ENCODE results near the gene SLC7A14. TPM values are rescaled to one million over a fixed set of nuclear protein-coding genes. Genes with fewer than 3 reads are reported as not detected.

Gene SLC7A14
- total and polyA plus RNA-seq, 2 of the 13 experiments (the other 11 are each of a cell fraction or from before 2014, with no cell fraction given): not detected

GRCh38 chr3:170584585-170585007 lies 1.3 kb downstream of the SLC7A14 start:
- no peak overlapping the region for H3K27ac ChIP-seq (ENCODE audit: extremely low read length, insufficient read depth, low read length)
- ATAC-seq (peak; percentile 97), DNase-seq (ENCODE audit: low spot score) (peak; percentile 37), FAIRE-seq (no peak)
- intact Hi-C loops (cut with micrococcal nuclease; ENCODE audit: unreplicated experiment): no loop called here
- no peak overlapping the region for H3K9ac ChIP-seq (ENCODE audit: insufficient read depth, low read depth, low read length)
- no peaks in the 10 kb centered on the region for H3K9me3 ChIP-seq (ENCODE audit: low read length)
- H3K4me2 ChIP-seq (ENCODE audit: low read depth, low read length): no peak overlapping the region
- POLR2A ChIA-PET: no interaction called here
- CTCF ChIA-PET (ENCODE audit: low intra/inter-chr PET ratio, low total read pairs): no interaction called here
- in situ Hi-C loops (cut with HindIII; ENCODE audit: extremely low pct_ligation_motif_present, low pct_unique_long_range_greater_than_20kb): no loop called here
- H3K4me1 ChIP-seq (ENCODE audit: insufficient read depth, low read length): no peaks in the 10 kb centered on the region
- no peaks in the 10 kb centered on the region for H3K79me2 ChIP-seq (ENCODE audit: insufficient read depth, low read length)
- H3K36me3 ChIP-seq (replicated peaks in 1 of 2; ENCODE audit: control insufficient read depth in 1 of 2, insufficient read depth in 2 of 2, low read length in 2 of 2): no peaks in the 10 kb centered on the region
- no peak overlapping the region for H3K4me3 ChIP-seq (replicated peaks in 1 of 3; ENCODE audit: insufficient read depth in 1 of 3, low read depth in 2 of 3, low read length in 3 of 3)
- H2AFZ ChIP-seq (ENCODE audit: low read length): no peak overlapping the region
- BruUV-seq (replicated peaks): no TSS peak
- H3K27me3 ChIP-seq (ENCODE audit: control insufficient read depth in 1 of 2, insufficient read depth in 2 of 2, low read length in 2 of 2): 0 out of 5 replicates have a peak, but pooled peaks cover 0 to 3% of the 10 kb centered on the region in 2 experiments
- 20% methylated on average over 7 of the region's 20 CpGs for WGBS (ENCODE audit: low lambda C conversion rate)
- no peaks in the 10 kb centered on the region for H4K20me1 ChIP-seq (ENCODE audit: insufficient read depth, low read length)
- TF ChIP-seq ZNF772 (CRISPR knock-in tag; IDR thresholded peaks at IDR 0.05) (peak; percentile 56; the same call in 1 of the 2 replicates), ZNF558 (CRISPR knock-in tag; IDR thresholded peaks at IDR 0.05; ENCODE audit: borderline replicate concordance) (peak; percentile 58; the same call in 1 of the 2 replicates), NPAS2 (CRISPR knock-in tag; IDR thresholded peaks at IDR 0.05; ENCODE audit: borderline replicate concordance) (no peak), FOSL2 (CRISPR knock-in tag; IDR thresholded peaks at IDR 0.05) (peak; percentile 43; the same call in 1 of the 2 replicates), ISL2 (CRISPR knock-in tag; IDR thresholded peaks at IDR 0.05) (peak; percentile 40; the same call in 1 of the 2 replicates), NAIF1 (CRISPR knock-in tag; IDR thresholded peaks at IDR 0.05; ENCODE audit: borderline replicate concordance) (peak; percentile 30; the same call in 1 of the 2 replicates), ZBTB2 (CRISPR knock-in tag; IDR thresholded peaks at IDR 0.05; ENCODE audit: low read depth) (no peak), GATA4 (IDR thresholded peaks at IDR 0.05; ENCODE audit: borderline replicate concordance, low read depth) (no peak), PHF5A (CRISPR knock-in tag; IDR thresholded peaks at IDR 0.05; ENCODE audit: low read depth, unreplicated experiment) (no peak), ERF (CRISPR knock-in tag; IDR thresholded peaks at IDR 0.05) (peak; percentile 74), MBD4 (IDR thresholded peaks at IDR 0.05; ENCODE audit: borderline replicate concordance, low read length) (no peak), ZNF792 (CRISPR knock-in tag; IDR thresholded peaks at IDR 0.05) (peak; percentile 85), ZNF737 (CRISPR knock-in tag; IDR thresholded peaks at IDR 0.05; ENCODE audit: borderline replicate concordance) (0 out of 2 replicates have a peak, but pooled peaks have one; percentile 35), ZXDC (CRISPR knock-in tag; IDR thresholded peaks at IDR 0.05) (no peak), ZNF784 (CRISPR knock-in tag; IDR thresholded peaks at IDR 0.05; ENCODE audit: borderline replicate concordance) (no peak), STAT5B (CRISPR knock-in tag; IDR thresholded peaks at IDR 0.05) (0 out of 2 replicates have a peak, but pooled peaks have one; percentile 68), ZNF280B (CRISPR knock-in tag; IDR thresholded peaks at IDR 0.05; ENCODE audit: borderline replicate concordance) (peak; percentile 61; the same call in 1 of the 2 replicates), ZBTB43 (CRISPR knock-in tag; conservative IDR thresholded peaks at IDR 0.05) (peak; percentile 62)
